Esophagus muscularis mucosa (tissue), 4 donors: ENCODE results near the gene MBP.

Experiments used
- CTCF ChIP-seq, 3 experiments: fragments of 200-600 bp in 2 of 3; fragments of 450-650 bp in 1 of 3; sonication (generic) in 2 of 3; IDR thresholded peaks; one replicate each; pipeline ENCODE4 v1.5.1; 2017 to 2019; ENCODE audit warnings: antibody characterized with exemption in 3 of 3, mild to moderate bottlenecking in 2 of 3, moderate library complexity in 1 of 3
- EP300 ChIP-seq: sonication (generic); formaldehyde crosslinking; IDR thresholded peaks from one replicate; pipeline ENCODE4 v1.6.1; 2017; ENCODE audit warnings: antibody characterized with exemption
- POLR2A ChIP-seq: fragments of 450-650 bp; IDR thresholded peaks from one replicate; pipeline ENCODE4 v1.6.1; 2017; ENCODE audit warnings: antibody characterized with exemption, moderate library complexity, mild to moderate bottlenecking, low read depth

GRCh38 chr18:77005651-77006195, 126.9 kb downstream of the MBP start:
- TF ChIP-seq POLR2A, result no peak
- no peak for TF ChIP-seq CTCF (IDR thresholded peaks at IDR 0.05)
- no peak for TF ChIP-seq EP300
